IMR-90 (cell line): ENCODE measurements around the gene MTAP. TPM values are rescaled to one million over a fixed set of nuclear protein-coding genes. Genes with fewer than 3 reads are reported as not detected.

Experiments used
- ATAC-seq: fragments of 200-7000 bp; cut with Tn5 transposase; 2 replicates; pipeline ENCODE4 v1.9.1; 2020; ENCODE audit warnings: low read depth, mild to moderate bottlenecking, moderate library complexity
- BruUV-seq: library from RNA; stranded (reverse); fragments of 400-500 nt; replicated peaks from 2 replicates; lab custom pipeline; 2021; lab: Mats Ljungman, UMichigan
- CTCF ChIA-PET: fragments of 300-600 bp; formaldehyde crosslinking; extraction: SDS; loops from one replicate; lab custom pipeline; 2021; ENCODE audit warnings: antibody characterized with exemption; lab: Yijun Ruan, JAX
- POLR2A ChIA-PET: fragments of 300-600 bp; sonication (Branson Sonifier 250); formaldehyde crosslinking; loops from one replicate; lab custom pipeline; 2022; ENCODE audit warnings: antibody characterized with exemption; ENCODE audit not compliant: unreplicated experiment; lab: Charles Lee
- DNase-seq: peaks from one replicate; pipeline ENCODE4 v3.0.0; 2013
- H2AFZ ChIP-seq: replicated peaks from 2 replicates; pipeline ENCODE3; 2013; ENCODE audit warnings: low read length, mild to moderate bottlenecking; ENCODE audit not compliant: poor library complexity
- H2AK5ac ChIP-seq: 2 replicates; pipeline ENCODE4 v1.6.1; 2013; ENCODE audit warnings: low read depth, low read length, inconsistent platforms
- H2AK9ac ChIP-seq: replicated peaks from 2 replicates; pipeline ENCODE3; 2013; ENCODE audit warnings: mild to moderate bottlenecking, low read depth, low read length, moderate library complexity; ENCODE audit not compliant: poor library complexity
- H2BK120ac ChIP-seq: 2 replicates; pipeline ENCODE4 v1.6.1; 2013; ENCODE audit warnings: low read depth, low read length, inconsistent platforms
- H2BK15ac ChIP-seq: 3 replicates; pipeline ENCODE4 v1.6.1; 2013; ENCODE audit warnings: low read depth, low read length, inconsistent platforms
- H2BK20ac ChIP-seq: 2 replicates; pipeline ENCODE4 v1.6.1; 2013; ENCODE audit warnings: low read depth, mild to moderate bottlenecking, inconsistent platforms, low read length, moderate library complexity
- H2BK5ac ChIP-seq: 2 replicates; pipeline ENCODE4 v1.6.1; 2013; ENCODE audit warnings: mild to moderate bottlenecking, low read depth, low read length, inconsistent platforms; ENCODE audit not compliant: poor library complexity, severe bottlenecking
- H3K14ac ChIP-seq: replicated peaks from 2 replicates; pipeline ENCODE4 v1.6.1; 2013; ENCODE audit warnings: low read depth, low read length, inconsistent platforms
- H3K18ac ChIP-seq: 2 replicates; pipeline ENCODE4 v1.6.1; 2013; ENCODE audit warnings: low read depth, low read length, control low read depth
- H3K23ac ChIP-seq: 2 replicates; pipeline ENCODE4 v1.6.1; 2013; ENCODE audit warnings: low read depth, low read length, inconsistent platforms
- H3K27ac ChIP-seq: 2 replicates; pipeline ENCODE4 v1.5.1; 2013; ENCODE audit warnings: mild to moderate bottlenecking, control low read depth, low read length; ENCODE audit not compliant: insufficient read depth
- H3K27me3 ChIP-seq: 2 replicates; pipeline ENCODE4 v1.6.1; 2013; ENCODE audit warnings: low read length; ENCODE audit not compliant: control insufficient read depth, insufficient read depth
- H3K36me3 ChIP-seq: 2 replicates; pipeline ENCODE4 v1.6.1; 2013; ENCODE audit warnings: low read length, mixed read lengths; ENCODE audit not compliant: control insufficient read depth, insufficient read depth
- H3K4ac ChIP-seq: 2 replicates; pipeline ENCODE4 v1.6.1; 2013; ENCODE audit warnings: low read depth, low read length, inconsistent platforms
- H3K4me1 ChIP-seq: 2 replicates; pipeline ENCODE4 v1.6.1; 2013; ENCODE audit warnings: low read length, mixed read lengths; ENCODE audit not compliant: control insufficient read depth, insufficient read depth
- H3K4me2 ChIP-seq: 2 replicates; pipeline ENCODE4 v1.6.1; 2013; ENCODE audit warnings: low read depth, mild to moderate bottlenecking, control low read depth, low read length, moderate library complexity
- H3K4me3 ChIP-seq: 2 replicates; pipeline ENCODE4 v1.5.1; 2013; ENCODE audit warnings: low read depth, mild to moderate bottlenecking, control low read depth, low read length, moderate library complexity; ENCODE audit not compliant: insufficient read depth
- H3K56ac ChIP-seq: 2 replicates; pipeline ENCODE4 v1.6.1; 2013; ENCODE audit warnings: low read length, inconsistent platforms; ENCODE audit not compliant: insufficient read depth; ENCODE audit errors: extremely low read depth
- H3K79me1 ChIP-seq, 2 experiments: 2 replicates each; pipeline ENCODE4 v1.6.1; 2013; ENCODE audit warnings: low read length in 2 of 2, inconsistent platforms in 1 of 2, low read depth in 1 of 2
- H3K9ac ChIP-seq: 2 replicates; pipeline ENCODE4 v1.6.1; 2013; ENCODE audit warnings: low read depth, low read length, control low read depth
- H3K9me1 ChIP-seq: 2 replicates; pipeline ENCODE4 v1.6.1; 2013; ENCODE audit warnings: low read length, inconsistent platforms; ENCODE audit not compliant: insufficient read depth
- H3K9me3 ChIP-seq: 2 replicates; pipeline ENCODE4 v1.6.1; 2013; ENCODE audit warnings: low read length; ENCODE audit not compliant: control insufficient read depth, insufficient read depth
- H4K20me1 ChIP-seq: 2 replicates; pipeline ENCODE4 v1.6.1; 2013; ENCODE audit warnings: low read length, inconsistent platforms; ENCODE audit not compliant: insufficient read depth
- H4K5ac ChIP-seq: 2 replicates; pipeline ENCODE4 v1.6.1; 2013; ENCODE audit warnings: mild to moderate bottlenecking, low read depth, low read length, control low read depth
- H4K8ac ChIP-seq, 2 experiments: 2 replicates each; pipeline ENCODE4 v1.6.1; 2013; ENCODE audit warnings: low read depth in 2 of 2, low read length in 2 of 2, control low read depth in 1 of 2, inconsistent platforms in 1 of 2
- H4K91ac ChIP-seq: 2 replicates; pipeline ENCODE4 v1.6.1; 2013; ENCODE audit warnings: low read depth, low read length, inconsistent platforms; ENCODE audit not compliant: insufficient read depth
- BHLHE40 ChIP-seq: fragments of 150-350 bp; IDR thresholded peaks from 2 replicates; pipeline ENCODE4 v1.6.1; 2016; ENCODE audit warnings: mild to moderate bottlenecking, low read depth, low read length
- CEBPB ChIP-seq: IDR thresholded peaks from 2 replicates; pipeline ENCODE4 v1.6.1; 2012; ENCODE audit warnings: low read depth, low read length, improper control_type of control experiment
- CHD1 ChIP-seq: IDR thresholded peaks from 2 replicates; pipeline ENCODE4 v1.6.1; 2012; ENCODE audit warnings: low read depth, low read length, improper control_type of control experiment
- CTCF ChIP-seq: conservative IDR thresholded peaks from 2 replicates; pipeline ENCODE4 v1.5.1; 2012; ENCODE audit warnings: mild to moderate bottlenecking, low read depth, low read length, improper control_type of control experiment
- ELK1 ChIP-seq: fragments of 150-350 bp; IDR thresholded peaks from 2 replicates; pipeline ENCODE4 v1.6.1; 2016; ENCODE audit warnings: low read depth, mild to moderate bottlenecking, low read length, moderate library complexity, borderline replicate concordance
- FOS ChIP-seq: fragments of 150-350 bp; IDR thresholded peaks from 2 replicates; pipeline ENCODE4 v1.6.1; 2016; ENCODE audit warnings: low read depth, low read length
- MAFK ChIP-seq: IDR thresholded peaks from 2 replicates; pipeline ENCODE4 v1.6.1; 2012; ENCODE audit warnings: low read depth, low read length, improper control_type of control experiment
- MAZ ChIP-seq: IDR thresholded peaks from 2 replicates; pipeline ENCODE4 v1.6.1; 2012; ENCODE audit warnings: low read depth, mild to moderate bottlenecking, low read length, improper control_type of control experiment, moderate library complexity, borderline replicate concordance
- MXI1 ChIP-seq: IDR thresholded peaks from 2 replicates; pipeline ENCODE4 v1.6.1; 2012; ENCODE audit warnings: low read depth, mild to moderate bottlenecking, low read length, moderate library complexity, borderline replicate concordance
- NFE2L2 ChIP-seq: fragments of 150-350 bp; IDR thresholded peaks from 2 replicates; pipeline ENCODE4 v1.6.1; 2016; ENCODE audit warnings: low read depth, mild to moderate bottlenecking, low read length
- POLR2A ChIP-seq: IDR thresholded peaks from 2 replicates; pipeline ENCODE4 v1.6.1; 2012; ENCODE audit warnings: mild to moderate bottlenecking, low read depth, low read length
- RAD21 ChIP-seq: IDR thresholded peaks from 2 replicates; pipeline ENCODE4 v1.6.1; 2012; ENCODE audit warnings: low read length, improper control_type of control experiment
- RCOR1 ChIP-seq: IDR thresholded peaks from 2 replicates; pipeline ENCODE4 v1.6.1; 2012; ENCODE audit warnings: mild to moderate bottlenecking, low read length, improper control_type of control experiment; ENCODE audit not compliant: insufficient replicate concordance
- RFX5 ChIP-seq: IDR thresholded peaks from 2 replicates; pipeline ENCODE4 v1.8.0; 2012; ENCODE audit warnings: low read depth, mild to moderate bottlenecking, low read length, moderate library complexity
- SMC3 ChIP-seq: fragments of 150-350 bp; IDR thresholded peaks from 2 replicates; pipeline ENCODE4 v1.6.1; 2016; ENCODE audit warnings: low read depth, mild to moderate bottlenecking, antibody characterized with exemption, low read length, moderate library complexity
- USF2 ChIP-seq: fragments of 150-350 bp; IDR thresholded peaks from 2 replicates; pipeline ENCODE4 v1.6.1; 2017; ENCODE audit warnings: mild to moderate bottlenecking, antibody characterized with exemption, low read length, low read depth
- WGBS, 2 experiments: methylation state at CpG; one replicate each; pipeline versions ENCODE4 v1.1.5 to v1.1.7; 2013; ENCODE audit warnings: missing lambda C conversion rate in 2 of 2; ENCODE audit not compliant: insufficient read length in 1 of 2; ENCODE audit errors: extremely low coverage in 2 of 2; 5-methylcytosine and 5-hydroxymethylcytosine counted together
- dilution Hi-C: fragments of 300-500 bp; cut with HindIII; formaldehyde crosslinking; loops from one replicate; pipeline ENCODE4 v1.14.3; 2018; ENCODE audit warnings: low sequenced_read_pairs; ENCODE audit not compliant: unreplicated experiment
- in situ Hi-C: fragments of 300-500 bp; cut with MboI; formaldehyde crosslinking; loops from 3 replicates; pipeline ENCODE4 v1.14.3; 2019; ENCODE audit warnings: low sequenced_read_pairs, inconsistent platforms, mixed read lengths
- intact Hi-C: fragments of 100-400 bp; cut with micrococcal nuclease; formaldehyde crosslinking; loops from 2 replicates; pipeline ENCODE4 v1.10.0; 2022
- polyA plus RNA-seq, 3 experiments: library from polyadenylated mRNA; depleted of rRNA; stranded (reverse); fragments of >200 nt; gene quantifications; 2 replicates each; pipeline ENCODE4 v1.2.3, GENCODE V29; 2012; ENCODE audit warnings: low replicate concordance in 1 of 3
- total RNA-seq: library from RNA; depleted of rRNA; stranded (reverse); fragments of >200 nt; gene quantifications from 2 replicates; pipeline ENCODE4 v1.2.3, GENCODE V29; 2012

The MTAP gene
- total and polyA plus RNA-seq, 2 of the 4 experiments (the other 2 are of a cell fraction) = 15.7 to 50.9 TPM

- Histone ChIP-seq H4K91ac (no peak overlapping the region), H3K36me3 (no peaks in the 10 kb centered on the region), H2BK5ac (no peak overlapping the region), H3K56ac (no peak overlapping the region), H4K20me1 (no peaks in the 10 kb centered on the region), H2AK9ac (no peak overlapping the region), H2BK120ac (no peak overlapping the region), H3K14ac (no peak overlapping the region), H3K4me3 (no peak overlapping the region), H3K27ac (no peak overlapping the region), H3K4me2 (no peak overlapping the region), H3K9me1 (no peaks in the 10 kb centered on the region), H3K27me3 (no peaks in the 10 kb centered on the region), H3K9me3 (no peaks in the 10 kb centered on the region), H4K8ac (no peak overlapping the region), H3K9ac (no peak overlapping the region), H2BK20ac (no peak overlapping the region), H2BK15ac (no peak overlapping the region), H3K79me1 (no peaks in the 10 kb centered on the region), H4K5ac (no peak overlapping the region), H2AK5ac (no peak overlapping the region), H3K23ac (no peak overlapping the region), H3K4me1 (no peaks in the 10 kb centered on the region), H3K4ac (no peak overlapping the region), H2AFZ (no peak overlapping the region), H3K18ac (no peak overlapping the region)
- ChIA-PET POLR2A (no interaction called here), CTCF (interaction anchor here (0.6 kb wide), 1 partner anchor 289 kb away, joined by 3 read pairs; no protein-coding TSS in a partner anchor)
- no TSS peak for BruUV-seq
- DNase-seq (no peak), ATAC-seq (no peak)
- intact Hi-C loops (no loop called here), dilution Hi-C loops (no loop called here), in situ Hi-C loops (no loop called here)
- no peak for TF ChIP-seq MAFK
- TF ChIP-seq MAZ = no peak
- TF ChIP-seq BHLHE40 = no peak
- TF ChIP-seq RCOR1 = no peak
- no peak for TF ChIP-seq RFX5
- no peak for TF ChIP-seq FOS
- no peak for TF ChIP-seq NFE2L2
- no peak for TF ChIP-seq CEBPB
- no peak for TF ChIP-seq RAD21
- no peak for TF ChIP-seq MXI1
- no peak for TF ChIP-seq CTCF
- no peak for TF ChIP-seq CHD1
- TF ChIP-seq ELK1 = no peak
- TF ChIP-seq USF2 = no peak
- no peak for TF ChIP-seq POLR2A
- TF ChIP-seq SMC3 = no peak
- no CpG with 5 or more reads among the region's 2 CpGs for WGBS, 2 experiments
Measured at GRCh38 chr9:21754741-21755140, 47.7 kb upstream of the MTAP start.
